ENCODE measurements around the gene LAMA1.

The LAMA1 gene

DNA sequence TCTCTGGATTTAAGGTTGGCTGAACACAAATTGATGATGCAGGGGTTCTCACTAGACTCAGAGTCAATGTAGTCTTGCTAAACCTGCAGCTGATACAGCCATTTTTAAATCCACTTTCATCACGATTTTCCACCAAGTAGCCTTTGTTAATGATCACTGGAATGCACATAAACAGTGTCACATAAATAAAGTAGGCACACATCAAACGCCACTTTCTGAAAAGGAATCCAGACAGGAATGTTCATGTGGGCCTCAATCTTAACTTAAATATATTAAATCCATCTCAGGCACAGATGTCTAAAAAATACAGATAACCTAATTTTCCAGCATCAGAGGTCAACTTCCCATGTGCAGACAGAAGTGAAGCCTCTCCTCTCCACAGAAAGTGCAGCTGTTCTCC lies 58.3 kb downstream of the LAMA1 start:
- peak; percentile 32 for DNase-seq (ENCODE audit: low read depth, low spot score)

DNA sequence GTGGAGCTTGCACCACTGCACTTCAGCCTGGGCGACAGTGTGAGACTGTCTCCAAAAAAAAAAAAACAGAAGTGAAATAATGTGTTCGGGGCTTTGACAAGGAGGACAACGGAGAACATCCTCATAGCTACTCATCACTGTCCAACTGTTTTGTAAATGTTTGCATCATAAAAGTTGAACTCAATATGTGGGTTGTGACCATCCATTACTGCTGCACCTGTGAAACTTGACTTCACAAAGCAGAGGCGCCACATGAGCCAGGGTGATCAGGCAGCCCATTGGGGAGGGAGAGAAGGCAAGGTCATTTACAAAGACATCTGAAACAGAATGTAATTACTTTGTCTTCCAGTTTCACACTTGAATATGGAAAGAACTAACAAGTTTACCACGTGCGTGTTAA lies 61.6 kb downstream of the LAMA1 start:
- no peak for DNase-seq (ENCODE audit: low read depth, low spot score)

- no peak for DNase-seq (ENCODE audit: low read depth, low spot score)
Observed at GRCh38 chr18:7049951-7050350, 67.6 kb downstream of the LAMA1 start.

DNA sequence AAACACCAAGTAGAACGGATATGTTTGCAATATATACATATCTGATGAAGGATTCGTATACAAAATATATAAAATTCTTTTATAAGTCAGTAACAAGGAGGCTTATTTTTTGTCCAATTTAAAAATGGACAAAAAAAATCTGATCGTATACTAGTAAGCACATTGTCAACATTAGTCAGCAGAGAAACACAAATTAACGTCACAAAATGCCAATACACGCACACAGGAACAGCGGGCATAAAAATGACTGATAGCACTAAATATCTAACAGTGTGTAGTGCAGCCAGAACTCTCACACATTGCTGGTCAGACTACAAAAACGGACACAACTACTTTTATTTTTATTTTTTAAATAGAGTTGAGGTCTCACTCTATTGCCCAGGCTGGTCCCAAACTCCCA lies 69.5 kb downstream of the LAMA1 start:
- no peak for DNase-seq (ENCODE audit: low read depth, low spot score)

- no peak for DNase-seq (ENCODE audit: low read depth, low spot score)
Observed at GRCh38 chr18:7047336-7047735, 70.3 kb downstream of the LAMA1 start.

DNA sequence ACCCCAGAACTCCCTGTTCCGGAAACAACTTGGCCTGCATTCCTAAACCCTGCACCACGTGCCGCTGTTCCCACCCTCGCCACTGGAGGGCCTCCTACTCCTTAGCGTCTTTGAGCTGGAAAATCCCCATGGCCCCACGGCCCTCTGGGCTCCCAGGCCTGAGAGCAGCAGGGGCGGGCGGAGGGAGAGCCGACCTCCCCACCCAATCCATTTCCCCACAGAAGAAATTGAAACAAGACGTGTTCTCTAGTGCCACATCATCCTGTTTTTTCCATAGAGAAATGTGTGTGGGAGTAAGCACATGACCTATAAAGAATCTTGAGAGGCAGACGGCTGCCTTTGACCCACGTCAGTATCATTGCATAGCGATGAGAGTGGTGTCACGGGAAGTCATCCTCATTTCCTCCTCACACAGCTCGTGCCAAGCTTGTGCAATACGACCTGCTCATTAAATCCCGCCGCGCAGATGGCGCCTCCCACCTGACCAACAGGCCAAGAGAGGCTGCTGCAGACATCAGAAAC lies 79.2 kb downstream of the LAMA1 start:
- DNase-seq (ENCODE audit: low read depth, low spot score), result peak; percentile 58

- no peak for DNase-seq (ENCODE audit: low read depth, low spot score)
Observed at GRCh38 chr18:7037470-7037869, 80.1 kb downstream of the LAMA1 start.

DNA sequence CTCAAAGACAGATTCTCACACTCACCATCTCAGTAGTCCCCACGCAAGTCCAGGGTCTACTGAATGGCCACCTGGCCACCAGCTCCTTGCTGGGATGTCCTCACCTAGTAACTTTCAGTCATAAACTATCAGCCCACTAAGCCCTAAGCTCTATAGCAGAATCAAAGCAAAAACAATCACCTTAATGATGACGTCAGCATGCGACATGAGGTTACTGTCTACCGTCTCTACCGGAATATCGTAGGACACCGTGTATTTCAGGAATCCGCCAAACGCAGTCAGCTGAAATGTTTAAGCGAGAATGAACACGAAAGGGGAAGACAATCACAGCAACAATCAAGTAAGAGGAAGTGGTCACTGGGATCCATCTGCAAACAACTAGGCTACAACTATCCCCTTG lies 81.8 kb downstream of the LAMA1 start:
- DNase-seq (ENCODE audit: low read depth, low spot score), result no peak

GRCh38 chr18:7034924-7035323 lies 82.7 kb downstream of the LAMA1 start:
- DNase-seq (ENCODE audit: low read depth, low spot score), result no peak

GRCh38 chr18:7032537-7032936 lies 85.1 kb downstream of the LAMA1 start:
- DNase-seq (ENCODE audit: low read depth, low spot score), result no peak

- no peak for DNase-seq (ENCODE audit: low read depth, low spot score)
Observed at GRCh38 chr18:7028625-7029024, 89.0 kb downstream of the LAMA1 start.

DNA sequence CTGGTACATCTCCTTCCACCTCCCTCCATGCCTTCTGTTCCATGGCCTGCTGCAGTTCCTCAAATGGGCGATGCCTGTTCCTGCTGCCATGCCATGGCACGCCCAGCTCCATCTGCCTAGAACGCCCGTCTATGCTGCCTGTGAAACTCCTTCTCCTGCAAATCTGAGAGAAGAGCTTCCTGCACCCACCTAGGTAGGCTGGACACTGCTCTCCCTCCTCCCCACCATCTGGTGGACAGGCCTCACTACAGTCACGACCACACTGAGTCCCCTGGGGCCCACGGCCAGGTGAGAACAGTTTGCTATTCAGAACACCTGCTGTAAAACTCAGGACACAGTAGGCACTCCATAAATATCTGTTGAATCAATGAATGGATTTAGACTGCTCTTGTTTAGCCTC lies 92.4 kb downstream of the LAMA1 start:
- no peak for DNase-seq (ENCODE audit: low read depth, low spot score)

GRCh38 chr18:7023581-7023980 lies 94.0 kb downstream of the LAMA1 start:
- no peak for DNase-seq (ENCODE audit: low read depth, low spot score)

GRCh38 chr18:7023063-7023580 lies 94.5 kb downstream of the LAMA1 start:
- DNase-seq (ENCODE audit: low read depth, low spot score), result no peak

GRCh38 chr18:7021994-7022840 lies 95.4 kb downstream of the LAMA1 start:
- DNase-seq (ENCODE audit: low read depth, low spot score), result peak; percentile 54

GRCh38 chr18:7020995-7021777 lies 96.4 kb downstream of the LAMA1 start:
- DNase-seq (ENCODE audit: low read depth, low spot score), result no peak

DNA sequence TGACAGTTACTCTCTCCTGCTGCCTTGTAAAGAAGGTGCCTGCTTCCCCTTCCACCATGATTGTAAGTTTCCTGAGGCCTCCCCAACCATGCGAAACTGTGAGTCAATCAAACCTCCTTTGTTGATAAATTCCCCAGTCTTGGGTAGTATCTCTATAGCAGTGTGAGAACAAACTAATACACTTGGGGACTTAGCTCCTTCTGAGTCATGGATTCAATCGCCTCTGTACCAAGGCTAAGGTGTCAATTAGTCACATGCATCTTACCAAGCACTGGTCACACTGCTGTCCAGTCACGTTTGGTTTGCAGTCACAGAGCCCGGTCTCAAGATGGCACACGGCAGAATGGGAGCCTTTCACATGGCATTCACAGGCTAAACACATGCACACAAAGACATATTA lies 100.6 kb downstream of the LAMA1 start:
- no peak for DNase-seq (ENCODE audit: low read depth, low spot score)

DNA sequence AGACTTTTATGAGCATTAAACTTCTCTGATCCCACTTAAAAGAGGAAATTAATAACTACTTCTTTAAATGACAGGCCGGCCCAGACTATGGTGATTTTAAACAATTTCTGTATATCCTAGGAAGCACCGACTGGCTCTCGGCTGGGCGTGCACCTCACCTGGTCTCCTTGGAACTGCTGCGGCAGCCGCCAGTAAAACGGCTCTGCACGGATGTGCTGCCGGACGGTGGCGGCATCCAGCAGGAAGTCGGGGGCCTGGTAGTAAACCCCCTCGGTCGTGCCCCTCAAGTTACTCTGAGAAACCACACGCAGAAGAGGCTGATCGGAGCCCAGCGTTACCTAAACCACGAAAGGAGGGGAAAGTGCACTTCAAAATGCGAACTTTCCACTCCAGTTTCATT lies 106.5 kb downstream of the LAMA1 start:
- DNase-seq (ENCODE audit: low read depth, low spot score), result peak; percentile 16

DNA sequence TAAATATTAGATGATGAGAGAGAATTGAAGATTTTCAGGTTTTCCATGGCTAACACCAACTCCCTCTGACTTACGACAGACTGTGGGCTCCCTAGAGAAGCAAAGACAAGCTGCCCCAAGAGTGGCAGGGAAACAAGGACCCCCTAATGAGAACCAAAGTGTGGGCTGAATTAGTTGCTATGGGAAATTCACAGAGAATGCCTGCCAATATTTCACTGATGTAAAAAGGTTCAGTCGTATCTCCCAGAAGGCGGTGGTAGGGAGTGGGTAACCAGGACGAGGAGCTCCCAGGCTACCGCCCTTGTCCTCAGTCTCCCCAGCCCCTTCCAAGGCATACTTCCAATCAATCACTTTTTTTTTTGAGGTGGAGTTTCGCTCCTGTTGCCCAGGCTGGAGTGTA lies 113.6 kb downstream of the LAMA1 start:
- DNase-seq (ENCODE audit: low read depth, low spot score), result no peak

GRCh38 chr18:7002107-7002506 lies 115.5 kb downstream of the LAMA1 start:
- no peak for DNase-seq (ENCODE audit: low read depth, low spot score)

GRCh38 chr18:7000484-7001096 lies 117.0 kb downstream of the LAMA1 start:
- DNase-seq (ENCODE audit: low read depth, low spot score), result peak; percentile 36

GRCh38 chr18:6997808-6998207 lies 119.8 kb downstream of the LAMA1 start:
- no peak for DNase-seq (ENCODE audit: low read depth, low spot score)

All from astrocyte of the hippocampus (primary cell).